HG03108 (cell line): ENCODE data around the gene ITGA11.

Experiments used
- ATAC-seq: cut with Tn5 transposase; IDR thresholded peaks from one replicate; pipeline ENCODE4 v1.9.1; 2021; ENCODE audit warnings: moderate library complexity; ENCODE audit not compliant: unreplicated experiment

ITGA11 gene

GRCh38 chr15:68314563-68314962 lies 117.4 kb downstream of the ITGA11 start:
- ATAC-seq, result no peak

GRCh38 chr15:68313501-68314410 lies 118.2 kb downstream of the ITGA11 start:
- no peak for ATAC-seq

- no peak for ATAC-seq
These were observed 119.2 kb downstream of the ITGA11 start for GRCh38 chr15:68312701-68313204.

GRCh38 chr15:68311859-68312557 lies 120.0 kb downstream of the ITGA11 start:
- ATAC-seq, result no peak

- ATAC-seq, result no peak
These were observed 120.5 kb downstream of the ITGA11 start for GRCh38 chr15:68311464-68311835.

GRCh38 chr15:68310804-68311463 lies 121.0 kb downstream of the ITGA11 start:
- ATAC-seq, result no peak

GRCh38 chr15:68310178-68310803 lies 121.7 kb downstream of the ITGA11 start:
- ATAC-seq, result no peak

GRCh38 chr15:68309024-68309423 lies 122.9 kb downstream of the ITGA11 start:
- ATAC-seq, result no peak

GRCh38 chr15:68307131-68307928 lies 124.6 kb downstream of the ITGA11 start:
- no peak for ATAC-seq

- no peak for ATAC-seq
These were observed 126.5 kb downstream of the ITGA11 start for GRCh38 chr15:68305420-68305871.

GRCh38 chr15:68304589-68305337 lies 127.2 kb downstream of the ITGA11 start:
- ATAC-seq, result no peak

GRCh38 chr15:68303560-68304436 lies 128.2 kb downstream of the ITGA11 start:
- ATAC-seq, result no peak

- no peak for ATAC-seq
These were observed 128.8 kb downstream of the ITGA11 start for GRCh38 chr15:68303134-68303533.

GRCh38 chr15:68302729-68303128 lies 129.2 kb downstream of the ITGA11 start:
- ATAC-seq, result no peak

- no peak for ATAC-seq
These were observed 130.7 kb downstream of the ITGA11 start for GRCh38 chr15:68301301-68301700.

GRCh38 chr15:68300115-68300940 lies 131.6 kb downstream of the ITGA11 start:
- no peak for ATAC-seq

- no peak for ATAC-seq
These were observed 132.5 kb downstream of the ITGA11 start for GRCh38 chr15:68299436-68299835.
